ENCODE data around the gene ESRP2.

DNA sequence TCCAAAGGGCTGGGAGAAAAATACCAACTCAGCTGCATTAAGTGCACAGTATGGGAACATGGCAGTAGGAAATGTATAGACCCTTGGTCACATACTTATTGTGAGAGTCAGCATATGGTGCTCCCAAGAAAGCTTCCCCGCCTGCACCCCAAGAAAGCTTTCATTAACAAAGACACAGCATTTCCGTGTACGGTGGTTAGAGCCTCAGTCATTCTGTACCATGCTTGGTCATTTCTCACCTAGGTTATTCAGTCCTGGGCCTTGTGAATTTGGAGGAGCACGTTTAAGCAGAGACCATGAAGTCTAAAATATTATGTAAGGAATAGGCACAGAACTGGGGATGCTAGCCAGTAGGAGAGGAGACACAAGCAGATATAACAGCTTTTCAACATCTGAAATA lies 56.1 kb downstream of the ESRP2 start:
- no peak for TF ChIP-seq SIN3A (IDR thresholded peaks at IDR 0.05; ENCODE audit: borderline replicate concordance, insufficient read depth, low read depth, low read length)
- TF ChIP-seq, protein P1, sequence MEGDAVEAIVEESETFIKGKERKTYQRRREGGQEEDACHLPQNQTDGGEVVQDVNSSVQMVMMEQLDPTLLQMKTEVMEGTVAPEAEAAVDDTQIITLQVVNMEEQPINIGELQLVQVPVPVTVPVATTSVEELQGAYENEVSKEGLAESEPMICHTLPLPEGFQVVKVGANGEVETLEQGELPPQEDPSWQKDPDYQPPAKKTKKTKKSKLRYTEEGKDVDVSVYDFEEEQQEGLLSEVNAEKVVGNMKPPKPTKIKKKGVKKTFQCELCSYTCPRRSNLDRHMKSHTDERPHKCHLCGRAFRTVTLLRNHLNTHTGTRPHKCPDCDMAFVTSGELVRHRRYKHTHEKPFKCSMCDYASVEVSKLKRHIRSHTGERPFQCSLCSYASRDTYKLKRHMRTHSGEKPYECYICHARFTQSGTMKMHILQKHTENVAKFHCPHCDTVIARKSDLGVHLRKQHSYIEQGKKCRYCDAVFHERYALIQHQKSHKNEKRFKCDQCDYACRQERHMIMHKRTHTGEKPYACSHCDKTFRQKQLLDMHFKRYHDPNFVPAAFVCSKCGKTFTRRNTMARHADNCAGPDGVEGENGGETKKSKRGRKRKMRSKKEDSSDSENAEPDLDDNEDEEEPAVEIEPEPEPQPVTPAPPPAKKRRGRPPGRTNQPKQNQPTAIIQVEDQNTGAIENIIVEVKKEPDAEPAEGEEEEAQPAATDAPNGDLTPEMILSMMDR (IDR thresholded peaks at IDR 0.05), result no peak
